SK-N-SH (cell line): ENCODE measurements around the gene SCARF2. TPM values are rescaled to one million over a fixed set of nuclear protein-coding genes. Genes with fewer than 3 reads are reported as not detected.

Source experiments
- CTCF ChIA-PET: fragments of 300-600, 350-600 bp; formaldehyde crosslinking; extraction: SDS; loops from one replicate; lab custom pipeline; 2021; lab: Yijun Ruan, JAX
- POLR2A ChIA-PET: fragments of 350-600 bp; sonication (Branson Sonifier 250); formaldehyde crosslinking; extraction: SDS; loops from one replicate; lab custom pipeline; 2020; ENCODE audit warnings: antibody characterized with exemption, inconsistent platforms; lab: Yijun Ruan, JAX
- DNase-seq: peaks from one replicate; pipeline ENCODE4 v3.0.0; 2012
- H2AFZ ChIP-seq: fragments of 200-600 bp; sonication (generic); 2 replicates; pipeline ENCODE4 v1.8.1; 2016; ENCODE audit warnings: antibody characterized with exemption, mild to moderate bottlenecking, low read depth
- H3F3A ChIP-seq: fragments of 200-600 bp; sonication (generic); replicated peaks from 2 replicates; pipeline ENCODE3; 2016; ENCODE audit warnings: antibody characterized with exemption, mild to moderate bottlenecking; ENCODE audit not compliant: insufficient read depth
- H3K27ac ChIP-seq, 2 experiments: fragments of 200-500 bp in 1 of 2; fragments of 200-600 bp in 1 of 2; sonication (Bioruptor generic) in 1 of 2; sonication (generic), shearing (Covaris generic) in 1 of 2; 2 replicates each; pipeline versions ENCODE4 v1.5.1 to v1.6.1; 2014 to 2016; ENCODE audit warnings: low read depth in 2 of 2, inconsistent platforms in 1 of 2, low read length in 1 of 2, mild to moderate bottlenecking in 1 of 2, mixed read lengths in 1 of 2
- H3K27me3 ChIP-seq: fragments of 200-600 bp; sonication (generic), shearing (Covaris generic); 2 replicates; pipeline ENCODE4 v1.6.1; 2016; ENCODE audit warnings: mixed run types; ENCODE audit not compliant: insufficient read depth
- H3K36me3 ChIP-seq, 2 experiments: fragments of 200-500 bp in 1 of 2; fragments of 200-600 bp in 1 of 2; sonication (Bioruptor generic) in 1 of 2; sonication (generic) in 1 of 2; replicated peaks in 1 of 2; 2 replicates each; pipeline versions ENCODE3 to v1.5.1; 2014 to 2016; ENCODE audit warnings: low read length in 1 of 2, mild to moderate bottlenecking in 1 of 2; ENCODE audit not compliant: insufficient read depth in 2 of 2, control insufficient read depth in 1 of 2
- H3K4me1 ChIP-seq, 2 experiments: fragments of 200-500 bp in 1 of 2; fragments of 200-600 bp in 1 of 2; sonication (Bioruptor generic) in 1 of 2; sonication (generic), shearing (Covaris generic) in 1 of 2; 2 replicates each; pipeline versions ENCODE4 v1.5.1 to v1.6.1; 2014 to 2016; ENCODE audit warnings: low read depth in 1 of 2, low read length in 1 of 2, mixed run types in 1 of 2; ENCODE audit not compliant: insufficient read depth in 2 of 2, control insufficient read depth in 1 of 2
- H3K4me2 ChIP-seq: fragments of 200-600 bp; sonication (generic), shearing (Covaris generic); 2 replicates; pipeline ENCODE4 v1.6.1; 2017; ENCODE audit warnings: mixed run types
- H3K4me3 ChIP-seq, 2 experiments: fragments of 200-500 bp in 1 of 2; fragments of 200-600 bp in 1 of 2; sonication (Bioruptor generic) in 1 of 2; sonication (generic), shearing (Covaris generic) in 1 of 2; 2 replicates each; pipeline versions ENCODE4 v1.5.1 to v1.8.1; 2014 to 2016; ENCODE audit warnings: low read depth in 2 of 2, inconsistent platforms in 1 of 2, low read length in 1 of 2, mild to moderate bottlenecking in 1 of 2, mixed read lengths in 1 of 2, moderate library complexity in 1 of 2
- H3K79me2 ChIP-seq: fragments of 200-600 bp; sonication (generic); 2 replicates; pipeline ENCODE4 v1.8.1; 2017; ENCODE audit warnings: mild to moderate bottlenecking; ENCODE audit not compliant: insufficient read depth
- H3K9ac ChIP-seq: fragments of 200-600 bp; sonication (generic); 2 replicates; pipeline ENCODE4 v1.6.1; 2017; ENCODE audit warnings: mixed run types
- H3K9me2 ChIP-seq: fragments of 200-600 bp; sonication (generic); 2 replicates; pipeline ENCODE4 v1.6.1; 2017; ENCODE audit warnings: mixed run types
- H3K9me3 ChIP-seq: fragments of 200-600 bp; sonication (generic); 2 replicates; pipeline ENCODE4 v1.6.1; 2017; ENCODE audit warnings: mixed run types, mild to moderate bottlenecking, moderate library complexity
- H4K20me1 ChIP-seq: fragments of 200-600 bp; sonication (generic); 2 replicates; pipeline ENCODE4 v1.6.1; 2017; ENCODE audit warnings: mild to moderate bottlenecking, mixed run types; ENCODE audit not compliant: insufficient read depth
- CHD2 ChIP-seq: fragments of 150-350 bp; IDR thresholded peaks from 2 replicates; pipeline ENCODE4 v1.6.1; 2018; ENCODE audit warnings: low read length; ENCODE audit not compliant: partially characterized antibody
- CTCF ChIP-seq: fragments of 200-600 bp; sonication (generic); IDR thresholded peaks from 2 replicates; pipeline ENCODE4 v1.6.1; 2017; ENCODE audit warnings: antibody characterized with exemption, mild to moderate bottlenecking, moderate library complexity
- ELF1 ChIP-seq: IDR thresholded peaks from 2 replicates; pipeline ENCODE4 v1.4.0; 2012
- EP300 ChIP-seq, 2 experiments: IDR thresholded peaks; 2 replicates each; pipeline versions ENCODE4 v1.4.0 to v1.6.1; 2012; ENCODE audit warnings: borderline replicate concordance in 1 of 2, low read depth in 1 of 2, low read length in 1 of 2
- EZH2phosphoT487 ChIP-seq: fragments of 200-600 bp; sonication (generic); IDR thresholded peaks from 2 replicates; pipeline ENCODE4 v1.6.1; 2017; ENCODE audit warnings: low read depth, mixed run types, mild to moderate bottlenecking, antibody characterized with exemption, moderate library complexity, borderline replicate concordance
- FOXM1 ChIP-seq: IDR thresholded peaks from 2 replicates; pipeline ENCODE4 v1.4.0; 2012; ENCODE audit warnings: low read depth, mild to moderate bottlenecking
- GABPA ChIP-seq: IDR thresholded peaks from 2 replicates; pipeline ENCODE4 v1.4.0; 2012; ENCODE audit warnings: low read depth, mild to moderate bottlenecking
- GATA2 ChIP-seq: sonication (generic); formaldehyde crosslinking; IDR thresholded peaks from 2 replicates; pipeline ENCODE4 v1.5.0; 2020; ENCODE audit warnings: mild to moderate bottlenecking, missing genetic modification reagents
- IRF3 ChIP-seq: fragments of 150-350 bp; IDR thresholded peaks from 2 replicates; pipeline ENCODE4 v1.6.1; 2016; ENCODE audit warnings: mild to moderate bottlenecking, low read depth, low read length
- MXI1 ChIP-seq: IDR thresholded peaks from 2 replicates; pipeline ENCODE4 v1.6.1; 2012; ENCODE audit warnings: mild to moderate bottlenecking, low read depth, low read length, improper control_type of control experiment
- NFIC ChIP-seq: IDR thresholded peaks from 2 replicates; pipeline ENCODE4 v1.4.0; 2012; ENCODE audit warnings: borderline replicate concordance
- NRF1 ChIP-seq: IDR thresholded peaks from 2 replicates; pipeline ENCODE4 v1.6.1; 2012; ENCODE audit warnings: low read depth, mild to moderate bottlenecking, low read length
- PBX3 ChIP-seq: IDR thresholded peaks from 2 replicates; pipeline ENCODE4; 2012
- POLR2AphosphoS5 ChIP-seq: IDR thresholded peaks from 2 replicates; pipeline ENCODE4 v1.6.1; 2012; ENCODE audit warnings: low read depth, low read length
- RAD21 ChIP-seq: IDR thresholded peaks from 2 replicates; pipeline ENCODE4 v1.6.1; 2012; ENCODE audit warnings: mild to moderate bottlenecking, low read length
- RXRA ChIP-seq: IDR thresholded peaks from 2 replicates; pipeline ENCODE4 v1.4.0; 2012; ENCODE audit warnings: low read depth, mild to moderate bottlenecking, borderline replicate concordance
- TAF1 ChIP-seq: IDR thresholded peaks from 2 replicates; pipeline ENCODE4 v1.6.1; 2012; ENCODE audit warnings: low read depth, mild to moderate bottlenecking, low read length, moderate library complexity, borderline replicate concordance
- WGBS: methylation state at CpG from one replicate; pipeline ENCODE4 v1.1.6; 2017; ENCODE audit warnings: low lambda C conversion rate; 5-methylcytosine and 5-hydroxymethylcytosine counted together
- polyA plus RNA-seq, 3 experiments: library from polyadenylated mRNA; depleted of rRNA; stranded (reverse); fragments of >200 nt; gene quantifications; 2 replicates each; pipeline ENCODE4 v1.2.3, GENCODE V29; 2012

Gene SCARF2
- polyA plus RNA-seq, 1 of the 3 experiments (the other 2 are of a cell fraction): 49.0 TPM

- Histone ChIP-seq H3K4me1 (no peaks in the 10 kb centered on the region), H3K4me3 (no peak overlapping the region), H4K20me1 (no peaks in the 10 kb centered on the region), H3F3A (no peaks in the 10 kb centered on the region), H3K36me3 (peaks cover 0 to 34% of the 10 kb centered on the region in 2 experiments), H3K79me2 (no peaks in the 10 kb centered on the region), H3K9me2 (no peaks in the 10 kb centered on the region), H3K9me3 (no peaks in the 10 kb centered on the region), H3K9ac (no peak overlapping the region), H3K27ac (no peak overlapping the region), H3K4me2 (no peak overlapping the region), H3K27me3 (no peaks in the 10 kb centered on the region)
- no peak for DNase-seq
- POLR2A ChIA-PET: no interaction called here
- CTCF ChIA-PET: interaction anchor here (1.3 to 3.1 kb wide), 3 partner anchors 11 to 50 kb away, joined by 5 to 18 read pairs (median 10); no protein-coding TSS in a partner anchor
- 96% methylated on average over 7 of the region's 13 CpGs for WGBS
- no peak for TF ChIP-seq IRF3
- no peak for TF ChIP-seq EP300 (IDR thresholded peaks at IDR 0.05; ENCODE audit: borderline replicate concordance in 1 of 2, low read depth in 1 of 2, low read length in 1 of 2)
- no peak for TF ChIP-seq CTCF
- TF ChIP-seq NFIC: no peak
- no peak for TF ChIP-seq PBX3
- TF ChIP-seq RXRA: no peak
- no peak for TF ChIP-seq TAF1
- no peak for TF ChIP-seq GABPA
- TF ChIP-seq ELF1: no peak
- no peak for TF ChIP-seq POLR2AphosphoS5
- TF ChIP-seq FOXM1: no peak
- no peak for TF ChIP-seq MXI1
- no peak for TF ChIP-seq CHD2
- no peak for TF ChIP-seq EZH2phosphoT487
- TF ChIP-seq GATA2: no peak
- no peak for TF ChIP-seq RAD21
- TF ChIP-seq NRF1: no peak
- TF ChIP-seq, all 33 proteins: peak for 0
- no peak overlapping the region for H2AFZ ChIP-seq
These were observed 30.8 kb downstream of the SCARF2 start for GRCh38 chr22:20406686-20407408.
